SH-SY5Y (cell line): Measurements from ENCODE around the gene CEP63.

Source experiments
- GATA2 ChIP-seq: IDR thresholded peaks from 2 replicates; pipeline ENCODE4 v1.6.1; 2011; ENCODE audit warnings: mild to moderate bottlenecking, low read depth, low read length
- GATA3 ChIP-seq: IDR thresholded peaks from 2 replicates; pipeline ENCODE4 v1.6.1; 2011; ENCODE audit warnings: low read depth, mild to moderate bottlenecking, low read length, moderate library complexity

DNA sequence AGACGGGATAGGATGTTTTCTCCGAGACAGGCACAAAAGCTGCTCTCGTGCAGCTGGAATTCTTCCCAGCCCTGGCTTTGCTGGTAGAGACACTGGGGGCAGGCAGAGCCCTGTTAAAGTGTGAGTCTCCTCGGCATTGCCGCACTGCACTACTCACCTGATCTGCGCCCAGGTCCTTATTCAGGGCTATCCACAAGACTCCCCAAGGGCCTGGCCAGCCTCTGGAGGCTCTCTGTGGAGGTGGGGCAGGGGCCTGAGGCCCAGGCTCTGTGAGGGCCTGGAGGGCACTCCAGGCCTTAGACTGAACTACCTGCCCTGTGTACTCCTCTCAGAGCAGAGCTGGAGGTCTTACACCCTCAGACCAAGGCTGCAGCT lies 116.6 kb downstream of the CEP63 start:
- TF ChIP-seq GATA2 = no peak
- TF ChIP-seq GATA3 = no peak
